Measurements from ENCODE around the gene LIFR. TPM values are rescaled to one million over a fixed set of nuclear protein-coding genes. Genes with fewer than 3 reads are reported as not detected.

LIFR gene
- total RNA-seq, 1 donor from 2014 or later: 32.7 TPM

- no peak for DNase-seq (ENCODE audit: extremely low spot score, unreplicated experiment)
- no peak for TF ChIP-seq CTCF (conservative IDR thresholded peaks at IDR 0.05)
- no peak overlapping the region for H3K27ac Mint-ChIP-seq
- no peaks in the 10 kb centered on the region for H3K27me3 Mint-ChIP-seq
- H3K4me1 Mint-ChIP-seq (ENCODE audit: unreplicated experiment): peaks cover 23% of the 10 kb centered on the region
- H3K36me3 Mint-ChIP-seq: no peaks in the 10 kb centered on the region
- H3K4me3 Mint-ChIP-seq: no peak overlapping the region
- no peaks in the 10 kb centered on the region for H3K9me3 Mint-ChIP-seq
These were observed 18.9 kb downstream of the LIFR start for GRCh38 chr5:38537505-38537904.

GRCh38 chr5:38536968-38537367 is 19.5 kb downstream of the LIFR start:
- no peak overlapping the region for H3K27ac Mint-ChIP-seq
- H3K4me3 Mint-ChIP-seq: no peak overlapping the region
- no peak for DNase-seq (ENCODE audit: extremely low spot score, unreplicated experiment)
- no peaks in the 10 kb centered on the region for H3K36me3 Mint-ChIP-seq
- H3K27me3 Mint-ChIP-seq: no peaks in the 10 kb centered on the region
- H3K9me3 Mint-ChIP-seq: no peaks in the 10 kb centered on the region
- H3K4me1 Mint-ChIP-seq (ENCODE audit: unreplicated experiment): peaks cover 23% of the 10 kb centered on the region
- no peak for TF ChIP-seq CTCF (conservative IDR thresholded peaks at IDR 0.05)

GRCh38 chr5:38535845-38536244 is 20.6 kb downstream of the LIFR start:
- Mint-ChIP-seq H3K36me3 (no peaks in the 10 kb centered on the region), H3K4me1 (ENCODE audit: unreplicated experiment) (peaks cover 23% of the 10 kb centered on the region), H3K9me3 (no peaks in the 10 kb centered on the region), H3K27ac (no peak overlapping the region), H3K27me3 (no peaks in the 10 kb centered on the region), H3K4me3 (no peak overlapping the region)
- TF ChIP-seq CTCF (conservative IDR thresholded peaks at IDR 0.05): no peak
- no peak for DNase-seq (ENCODE audit: extremely low spot score, unreplicated experiment)

GRCh38 chr5:38535248-38535750 is 21.1 kb downstream of the LIFR start:
- no peak for TF ChIP-seq CTCF (conservative IDR thresholded peaks at IDR 0.05)
- H3K36me3 Mint-ChIP-seq: no peaks in the 10 kb centered on the region
- no peak overlapping the region for H3K27ac Mint-ChIP-seq
- DNase-seq (ENCODE audit: extremely low spot score, unreplicated experiment): no peak
- H3K4me3 Mint-ChIP-seq: no peak overlapping the region
- no peaks in the 10 kb centered on the region for H3K27me3 Mint-ChIP-seq
- H3K4me1 Mint-ChIP-seq (ENCODE audit: unreplicated experiment): peaks cover 21% of the 10 kb centered on the region
- H3K9me3 Mint-ChIP-seq: no peaks in the 10 kb centered on the region

GRCh38 chr5:38534156-38534453 is 22.3 kb downstream of the LIFR start:
- no peaks in the 10 kb centered on the region for H3K27me3 Mint-ChIP-seq

More at GRCh38 chr5:38534156-38534453, 22.3 kb downstream of the LIFR start:
- Mint-ChIP-seq H3K36me3 (no peaks in the 10 kb centered on the region), H3K9me3 (no peaks in the 10 kb centered on the region), H3K27ac (no peak overlapping the region), H3K4me3 (no peak overlapping the region), H3K4me1 (ENCODE audit: unreplicated experiment) (peaks cover 20% of the 10 kb centered on the region)
- no peak for TF ChIP-seq CTCF (conservative IDR thresholded peaks at IDR 0.05)
- no peak for DNase-seq (ENCODE audit: extremely low spot score, unreplicated experiment)

Data from type B pancreatic cell (in vitro differentiated cells).